Gastroesophageal sphincter (tissue), 4 donors: Measurements from ENCODE around the gene ADGRG4. TPM values are rescaled to one million over a fixed set of nuclear protein-coding genes. Genes with fewer than 3 reads are reported as not detected.

Experiments used
- ATAC-seq: fragments of 150-250 bp; one replicate; pipeline ENCODE4 v1.9.1; 2016; ENCODE audit warnings: mild to moderate bottlenecking, moderate library complexity
- H3K27ac ChIP-seq, 4 donors: fragments of 200-600 bp; sonication (generic) in 3 of 4; 1 replicate in 3 of 4; 2 replicates in 1 of 4; pipeline ENCODE4 v1.5.1; 2016 to 2019
- H3K27me3 ChIP-seq: fragments of 200-600 bp; sonication (generic); one replicate; pipeline ENCODE4 v1.5.1; 2019
- H3K36me3 ChIP-seq, 2 donors: fragments of 200-600 bp; sonication (generic); one replicate each; pipeline ENCODE4 v1.5.1; 2019; ENCODE audit warnings: control low read depth in 1 of 2
- H3K4me1 ChIP-seq, 3 donors: fragments of 200-600 bp; sonication (generic); 1 replicate in 2 of 3; 2 replicates in 1 of 3; pipeline ENCODE4 v1.5.1; 2016 to 2019; ENCODE audit warnings: control low read depth in 2 of 3
- H3K4me3 ChIP-seq, 2 donors: fragments of 200-600 bp; sonication (generic); one replicate each; pipeline ENCODE4 v1.5.1; 2019; ENCODE audit warnings: mild to moderate bottlenecking in 1 of 2, moderate library complexity in 1 of 2
- H3K9me3 ChIP-seq, 3 donors: fragments of 200-600 bp; sonication (generic); one replicate each; pipeline ENCODE4 v1.5.1; 2017 to 2019; ENCODE audit warnings: control low read depth in 2 of 3
- CTCF ChIP-seq, 4 experiments: fragments of 200-600 bp in 2 of 4; fragments of 450-650 bp in 2 of 4; sonication (generic) in 1 of 4; IDR thresholded peaks; one replicate each; pipeline ENCODE4 v1.5.1; 2017 to 2019; ENCODE audit warnings: antibody characterized with exemption in 4 of 4, mild to moderate bottlenecking in 2 of 4, moderate library complexity in 2 of 4
- EP300 ChIP-seq: sonication (generic); formaldehyde crosslinking; IDR thresholded peaks from one replicate; pipeline ENCODE4 v1.6.1; 2017; ENCODE audit warnings: antibody characterized with exemption, mild to moderate bottlenecking
- POLR2A ChIP-seq, 2 donors: fragments of 450-650 bp; IDR thresholded peaks; one replicate each; pipeline ENCODE4 v1.6.1; 2017; ENCODE audit warnings: antibody characterized with exemption in 2 of 2, mild to moderate bottlenecking in 2 of 2, moderate library complexity in 1 of 2
- POLR2AphosphoS5 ChIP-seq: sonication (generic); formaldehyde crosslinking; IDR thresholded peaks from one replicate; pipeline ENCODE4 v1.6.1; 2017; ENCODE audit warnings: antibody characterized with exemption
- WGBS, 2 donors: methylation state at CpG; one replicate each; pipeline ENCODE4 v1.1.5; 2018; ENCODE audit warnings: low coverage in 1 of 2; 5-methylcytosine and 5-hydroxymethylcytosine counted together
- total RNA-seq, 4 donors: library from RNA; depleted of rRNA; stranded (reverse); fragments of >200 nt; gene quantifications; one replicate each; pipeline ENCODE4 v1.1.0, GENCODE V29; 2016

ADGRG4 gene
- total RNA-seq, 4 donors from 2014 or later, result 0.04 to 3.2 (median 0.16) TPM; not detected in 1

DNA sequence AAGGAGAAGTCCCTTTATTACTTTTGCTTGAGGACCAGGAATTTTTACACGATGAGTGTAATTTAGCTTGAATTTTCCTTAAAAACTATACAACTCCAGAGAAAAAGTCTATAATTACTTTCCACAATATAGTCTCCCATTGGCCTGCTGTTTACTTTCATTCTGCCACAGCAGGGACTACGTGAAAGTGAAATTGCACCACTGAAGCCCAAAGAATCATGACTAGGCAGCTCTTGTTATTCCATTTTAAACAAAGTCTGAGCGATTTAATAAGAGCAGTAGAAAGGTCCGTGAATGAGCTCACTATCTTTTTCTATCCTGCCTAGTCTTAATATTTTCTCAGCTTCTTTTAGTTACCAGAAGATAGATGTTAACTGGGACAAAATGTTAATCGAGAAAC is 68.6 kb downstream of the ADGRG4 start:
- no peaks in the 10 kb centered on the region for H3K9me3 ChIP-seq
- 63 to 78% methylated on average over 3 to 5 of the region's 5 CpGs for WGBS, 2 donors
- TF ChIP-seq CTCF (IDR thresholded peaks at IDR 0.05) (no peak), POLR2AphosphoS5 (no peak), POLR2A (IDR thresholded peaks at IDR 0.05) (no peak), EP300 (no peak)
- H3K4me1 ChIP-seq, result no peaks in the 10 kb centered on the region
- H3K36me3 ChIP-seq, result no peaks in the 10 kb centered on the region
- no peaks in the 10 kb centered on the region for H3K27me3 ChIP-seq
- ATAC-seq, result no peak
- no peak overlapping the region for H3K27ac ChIP-seq
- H3K4me3 ChIP-seq, result no peak overlapping the region

- no peaks in the 10 kb centered on the region for H3K27me3 ChIP-seq
- no peak overlapping the region for H3K4me3 ChIP-seq
- no peaks in the 10 kb centered on the region for H3K9me3 ChIP-seq
- no peaks in the 10 kb centered on the region for H3K36me3 ChIP-seq
- H3K4me1 ChIP-seq, result no peaks in the 10 kb centered on the region
- TF ChIP-seq EP300 (no peak), POLR2AphosphoS5 (no peak), POLR2A (IDR thresholded peaks at IDR 0.05) (no peak), CTCF (IDR thresholded peaks at IDR 0.05) (no peak)
- no peak overlapping the region for H3K27ac ChIP-seq
- 78 to 87% methylated on average over 5 of the region's 5 CpGs for WGBS, 2 donors
- ATAC-seq, result no peak
These were observed 76.0 kb downstream of the ADGRG4 start for GRCh38 chrX:136376713-136377112.

DNA sequence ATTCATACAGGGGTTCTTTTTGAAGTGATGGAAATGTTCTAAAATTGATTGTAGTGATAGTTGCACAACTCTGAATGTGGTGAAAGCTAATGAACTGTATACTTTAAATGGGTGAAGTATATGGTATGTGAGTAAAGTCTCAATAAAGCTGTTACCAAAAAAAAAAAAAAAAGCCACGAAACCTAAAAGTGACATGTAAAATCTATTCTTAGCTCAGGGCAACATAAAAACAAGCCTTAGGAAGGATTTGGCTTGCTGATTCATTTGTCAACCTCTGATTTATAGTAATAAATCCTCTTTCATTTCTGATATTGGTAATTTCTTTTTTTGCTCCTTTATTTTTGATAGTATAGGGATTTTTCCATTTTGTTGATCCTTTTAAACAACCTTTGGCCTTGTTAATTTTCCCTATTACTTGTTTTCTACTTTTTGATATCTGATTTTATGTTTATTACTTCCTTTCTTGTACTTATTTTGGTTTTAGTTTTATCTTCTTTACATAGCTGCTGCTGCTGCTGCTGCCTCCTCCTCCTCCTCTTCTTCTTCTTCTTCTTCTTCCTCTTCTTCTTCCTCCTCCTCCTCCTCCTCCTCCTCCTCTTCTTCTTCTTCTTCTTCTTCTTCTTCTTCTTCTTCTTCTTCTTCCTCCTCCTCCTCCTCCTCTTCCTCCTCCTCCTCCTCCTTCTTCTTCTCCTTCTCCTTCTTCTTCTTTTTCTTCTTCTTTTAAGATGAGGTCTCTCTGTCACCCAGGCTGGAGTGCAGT is 79.4 kb downstream of the ADGRG4 start:
- Histone ChIP-seq H3K4me3 (no peak overlapping the region), H3K27me3 (no peaks in the 10 kb centered on the region), H3K36me3 (no peaks in the 10 kb centered on the region), H3K27ac (no peak overlapping the region), H3K9me3 (no peaks in the 10 kb centered on the region), H3K4me1 (no peaks in the 10 kb centered on the region)
- ATAC-seq, result no peak
- TF ChIP-seq POLR2A (IDR thresholded peaks at IDR 0.05) (no peak), EP300 (no peak), CTCF (IDR thresholded peaks at IDR 0.05) (no peak), POLR2AphosphoS5 (no peak)
- 53 to 67% methylated on average over 1 of the region's 1 CpG for WGBS, 2 donors

DNA sequence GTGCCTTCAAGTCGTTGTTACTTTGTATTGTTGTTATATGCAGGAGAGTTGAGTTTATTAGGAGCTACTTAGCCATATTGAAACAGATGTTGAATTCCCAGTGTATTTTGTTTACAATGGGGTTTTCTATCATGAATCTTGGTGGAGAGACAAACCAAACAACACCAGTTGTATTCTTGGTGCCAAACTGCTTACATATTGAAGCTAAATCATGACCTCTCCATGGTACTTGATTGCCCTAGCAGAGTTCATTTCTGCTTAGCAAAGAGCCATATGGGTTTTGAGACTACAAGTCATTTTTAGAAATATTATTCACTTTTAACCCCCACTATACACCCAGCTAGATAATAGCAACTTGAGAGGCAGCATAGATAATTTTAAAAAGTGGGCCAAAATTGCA is 85.4 kb downstream of the ADGRG4 start:
- WGBS, 2 donors, result 17 to 43% methylated on average over 1 of the region's 1 CpG
- H3K4me1 ChIP-seq, result no peaks in the 10 kb centered on the region
- TF ChIP-seq EP300 (no peak), CTCF (IDR thresholded peaks at IDR 0.05) (no peak), POLR2AphosphoS5 (no peak), POLR2A (IDR thresholded peaks at IDR 0.05) (no peak)
- no peak overlapping the region for H3K4me3 ChIP-seq
- no peak for ATAC-seq
- H3K27ac ChIP-seq, result no peak overlapping the region
- no peaks in the 10 kb centered on the region for H3K27me3 ChIP-seq
- no peaks in the 10 kb centered on the region for H3K9me3 ChIP-seq
- no peaks in the 10 kb centered on the region for H3K36me3 ChIP-seq

DNA sequence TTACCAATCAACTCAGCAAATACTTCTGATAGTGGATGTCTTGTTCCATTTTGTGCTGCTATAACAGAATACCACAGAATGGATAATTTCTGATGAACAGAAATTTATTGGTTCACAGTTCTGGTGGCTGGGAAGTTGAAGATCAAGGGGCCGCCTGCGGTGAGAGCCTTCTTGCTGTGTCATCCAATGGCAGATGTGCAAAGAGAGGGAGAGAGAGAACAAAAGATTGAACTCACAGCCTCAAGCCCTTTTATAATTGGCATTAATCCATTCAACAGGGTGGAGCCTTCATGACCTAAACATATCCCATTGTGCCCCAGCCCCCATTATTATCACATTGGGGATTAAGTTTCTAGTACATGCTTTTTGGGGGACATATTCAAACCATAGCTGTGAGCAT is 86.1 kb downstream of the ADGRG4 start:
- H3K4me3 ChIP-seq, result no peak overlapping the region
- no peak overlapping the region for H3K27ac ChIP-seq
- H3K9me3 ChIP-seq, result no peaks in the 10 kb centered on the region
- ATAC-seq, result no peak
- no peaks in the 10 kb centered on the region for H3K4me1 ChIP-seq
- no peaks in the 10 kb centered on the region for H3K36me3 ChIP-seq
- 69 to 92% methylated on average over 2 of the region's 2 CpGs for WGBS, 2 donors
- TF ChIP-seq POLR2A (IDR thresholded peaks at IDR 0.05) (no peak), EP300 (no peak), CTCF (IDR thresholded peaks at IDR 0.05) (no peak), POLR2AphosphoS5 (no peak)
- H3K27me3 ChIP-seq, result no peaks in the 10 kb centered on the region
